Right cardiac atrium (tissue), 5 donors: ENCODE data around the gene PDE11A. TPM values are rescaled to one million over a fixed set of nuclear protein-coding genes. Genes with fewer than 3 reads are reported as not detected.

Experiments
- ATAC-seq, 2 donors: fragments of 200-7000 bp; cut with Tn5 transposase; one replicate each; pipeline versions ENCODE4 v1.8.0 to v1.9.1; 2020; ENCODE audit warnings: moderate library complexity in 2 of 2, mild to moderate bottlenecking in 1 of 2
- DNase-seq, 3 donors: peaks; one replicate each; pipeline ENCODE4 v3.0.0-alpha.2; 2020
- H3K27ac ChIP-seq: one replicate; pipeline ENCODE4 v1.5.1; 2013; ENCODE audit warnings: mild to moderate bottlenecking, low read length, control low read depth, moderate library complexity
- H3K27me3 ChIP-seq: one replicate; pipeline ENCODE4 v1.6.1; 2013; ENCODE audit not compliant: control insufficient read depth, insufficient read depth
- H3K4me1 ChIP-seq: one replicate; pipeline ENCODE4 v1.6.1; 2013; ENCODE audit warnings: low read length; ENCODE audit not compliant: control insufficient read depth, insufficient read depth
- H3K4me3 ChIP-seq: one replicate; pipeline ENCODE4 v1.5.1; 2013; ENCODE audit warnings: low read length, control low read depth
- H3K9me3 ChIP-seq: one replicate; pipeline ENCODE4 v1.6.1; 2013; ENCODE audit warnings: low read length; ENCODE audit not compliant: control insufficient read depth
- WGBS: extraction: QIAGEN DNeasy Blood & Tissue Kit; methylation state at CpG from one replicate; pipeline ENCODE4 v1.1.7; 2013; 5-methylcytosine and 5-hydroxymethylcytosine counted together
- intact Hi-C, 4 donors: fragments of 100-400 bp; cut with DNase I; formaldehyde crosslinking; loops; one replicate each; pipeline versions ENCODE4 v1.11.0 to v1.14.0; 2022 to 2023
- long read RNA-seq, 4 donors: library from polyadenylated mRNA; unstranded; transcript quantifications; one replicate each; pipeline ENCODE4 v2.0.0, GENCODE V29; 2020 to 2021
- polyA plus RNA-seq: library from polyadenylated mRNA; stranded (reverse); fragments of 200-250 nt; gene quantifications from one replicate; pipeline ENCODE4 v1.2.3, GENCODE V29; 2013
- total RNA-seq, 4 donors: library from RNA; stranded (reverse); fragmentation: NEBNext Ultra II Directional; extraction: Animal tissue kit (Norgen Biotek cat#: 25700); gene quantifications; one replicate each; pipeline ENCODE4 v1.2.1, GENCODE V29; 2021
- donor health status: healthy with polysubstance abuse.
- donor health status: DM: no; HTN: yes; CAD: no.
- donor health status: DM: no; HTN: no; CAD: no.
- donor health status: DM: no; HTN: yes; CAD: no; lungs with severe emphysema.
- donor health status: DM: yes; HTN: yes; CAD: no.

PDE11A gene
- under 1 TPM; 0.08 to 0.63 (median 0.19) TPM for total RNA-seq
- polyA plus RNA-seq: 0.16 TPM
- long read RNA-seq, donor 1: 0 reads
- long read RNA-seq, donor 2: 0 reads
- long read RNA-seq, donor 3: 0 reads
- long read RNA-seq, donor 4: 0 reads

GRCh38 chr2:178072383-178073301 lies at the start of gene PDE11A:
Gene PDE11A (minus strand): TSS chr2:178072777. CDS start chr2:178072437, 340 bp downstream.
- peak; percentile 82 to 90 (median 90) for DNase-seq
- Histone ChIP-seq H3K27me3 (no peaks in the 10 kb centered on the region), H3K27ac (no peak within 1 kb of the TSS), H3K4me3 (peak within 1 kb of the TSS; percentile 50), H3K9me3 (no peaks in the 10 kb centered on the region), H3K4me1 (no peaks in the 10 kb centered on the region)
- 2% methylated on average over 44 of the region's 44 CpGs for WGBS
- intact Hi-C loops: no loop called here
- ATAC-seq: peak; percentile 98 to 99

DNA sequence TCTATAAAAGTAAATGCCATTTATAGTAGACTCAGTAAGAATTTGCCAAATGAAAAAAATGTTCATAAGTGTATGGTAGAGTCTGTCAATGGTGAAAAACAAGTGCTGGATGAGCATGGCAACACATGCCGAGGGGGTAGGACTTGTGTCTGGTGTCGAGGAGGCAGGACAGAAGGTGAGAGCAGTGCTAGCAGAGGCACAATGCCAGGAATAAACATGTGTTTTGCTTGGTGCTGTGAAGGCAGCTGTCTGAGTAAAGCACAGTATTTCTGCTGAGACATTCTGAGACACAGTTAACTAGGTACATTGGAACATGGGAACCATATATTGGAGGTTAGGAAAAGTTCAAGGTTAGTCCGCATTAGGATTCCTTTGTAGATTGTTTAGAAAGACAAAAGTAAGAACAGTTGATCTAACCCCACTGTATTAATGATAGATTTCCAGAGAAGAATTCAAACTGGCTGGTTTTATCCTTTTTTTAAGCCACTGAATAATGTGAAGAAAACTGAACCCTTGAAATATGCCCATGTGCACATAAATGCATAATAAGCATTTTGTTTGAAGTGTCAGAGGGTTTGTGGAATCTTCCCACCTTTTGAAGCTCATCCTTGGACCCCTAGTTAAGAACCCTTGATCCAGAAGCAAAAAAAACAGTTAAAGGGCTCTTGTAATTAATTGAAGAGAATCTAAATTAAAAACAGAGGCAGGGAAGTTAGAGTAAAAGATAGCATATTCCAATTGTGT lies 46.8 kb upstream of the PDE11A start:
- Histone ChIP-seq H3K27me3 (no peaks in the 10 kb centered on the region), H3K27ac (no peak overlapping the region), H3K4me1 (no peaks in the 10 kb centered on the region), H3K9me3 (no peaks in the 10 kb centered on the region), H3K4me3 (no peak overlapping the region)
- 76% methylated on average over 3 of the region's 3 CpGs for WGBS
- intact Hi-C loops: loop anchor here in 2 of 4 donors (10.0 kb wide), 2 partner anchors 55 to 295 kb away; no protein-coding TSS in a partner anchor
- ATAC-seq (peak in 1 of 2 donors; percentile 22), DNase-seq (no peak)

GRCh38 chr2:178117725-178118124 lies 45.1 kb upstream of the PDE11A start:
- 94% methylated on average over 1 of the region's 1 CpG for WGBS
- no peak for DNase-seq
- no peaks in the 10 kb centered on the region for H3K4me1 ChIP-seq
- no peaks in the 10 kb centered on the region for H3K9me3 ChIP-seq
- no peak overlapping the region for H3K4me3 ChIP-seq
- H3K27ac ChIP-seq: no peak overlapping the region
- no peak for ATAC-seq
- intact Hi-C loops: loop anchor here in 2 of 4 donors (10.0 kb wide), 2 partner anchors 57 to 297 kb away; no protein-coding TSS in a partner anchor
- no peaks in the 10 kb centered on the region for H3K27me3 ChIP-seq

DNA sequence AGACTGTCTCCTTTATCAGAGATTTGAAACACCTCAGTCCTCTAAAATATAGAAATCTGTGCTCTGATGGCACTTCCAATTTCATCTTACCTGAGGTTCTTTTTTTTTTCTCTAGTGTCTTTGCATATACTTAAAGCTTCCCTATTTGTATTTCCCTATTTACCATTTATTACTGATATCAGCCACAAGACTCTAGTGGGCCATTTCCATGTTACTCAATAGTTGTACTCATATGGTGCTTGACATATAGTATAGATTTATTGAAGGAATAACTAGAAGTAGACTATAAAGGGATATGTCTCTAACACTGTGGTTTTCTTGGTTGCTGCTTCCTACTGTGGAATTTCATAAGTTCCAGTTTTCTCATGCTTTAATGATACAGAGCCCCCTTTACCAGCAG lies 42.7 kb upstream of the PDE11A start:
- DNase-seq: no peak
- no peak for ATAC-seq
- Histone ChIP-seq H3K4me3 (no peak overlapping the region), H3K27ac (no peak overlapping the region), H3K27me3 (no peaks in the 10 kb centered on the region), H3K4me1 (no peaks in the 10 kb centered on the region), H3K9me3 (no peaks in the 10 kb centered on the region)
- intact Hi-C loops: loop anchor here in 2 of 4 donors (10.0 kb wide), 2 partner anchors 60 to 300 kb away; no protein-coding TSS in a partner anchor

DNA sequence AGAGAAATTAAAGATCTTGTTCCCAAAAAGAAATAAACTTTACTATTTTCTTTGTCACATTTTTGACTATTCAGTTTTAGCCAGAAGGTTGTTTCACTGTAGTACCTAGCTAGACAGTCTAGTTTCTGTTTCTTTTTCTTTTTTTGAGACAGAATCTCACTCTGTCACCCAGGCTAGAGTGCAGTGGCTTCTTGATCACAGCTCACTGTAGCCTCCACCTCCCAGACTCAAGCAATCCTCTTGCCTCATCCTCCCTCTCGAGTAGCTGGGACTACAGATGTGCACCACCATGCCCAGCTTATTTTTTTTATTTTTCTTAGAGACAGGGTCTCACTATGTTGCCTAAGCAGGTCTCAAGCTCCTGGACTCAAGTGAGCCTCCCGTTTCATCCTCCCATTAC lies 41.9 kb upstream of the PDE11A start:
- Histone ChIP-seq H3K4me3 (no peak overlapping the region), H3K4me1 (no peaks in the 10 kb centered on the region), H3K9me3 (no peaks in the 10 kb centered on the region), H3K27ac (no peak overlapping the region), H3K27me3 (no peaks in the 10 kb centered on the region)
- WGBS: 85% methylated on average over 2 of the region's 2 CpGs
- intact Hi-C loops: loop anchor here in 3 of 4 donors (5.0 to 10.0 kb wide), 3 partner anchors 60 to 300 kb away; no protein-coding TSS in a partner anchor
- ATAC-seq (no peak), DNase-seq (no peak)

GRCh38 chr2:178112202-178113152 lies 39.9 kb upstream of the PDE11A start, which contains the start of gene RBM45:
Gene RBM45 (plus strand): TSS chr2:178112437. CDS start chr2:178112547, 110 bp downstream.
- no peaks in the 10 kb centered on the region for H3K4me1 ChIP-seq
- under 1% methylated on average over 60 of the region's 60 CpGs for WGBS
- H3K27me3 ChIP-seq: no peaks in the 10 kb centered on the region
- peak; percentile 94 to 98 (median 97) for DNase-seq
- intact Hi-C loops: loop anchor here in 3 of 4 donors (5.0 to 10.0 kb wide), 3 partner anchors 62 to 302 kb away; no protein-coding TSS in a partner anchor
- ATAC-seq: peak; percentile 99
- H3K27ac ChIP-seq: peak within 1 kb of the TSS; percentile 50
- H3K4me3 ChIP-seq: peak within 1 kb of the TSS; percentile 76
- no peaks in the 10 kb centered on the region for H3K9me3 ChIP-seq

DNA sequence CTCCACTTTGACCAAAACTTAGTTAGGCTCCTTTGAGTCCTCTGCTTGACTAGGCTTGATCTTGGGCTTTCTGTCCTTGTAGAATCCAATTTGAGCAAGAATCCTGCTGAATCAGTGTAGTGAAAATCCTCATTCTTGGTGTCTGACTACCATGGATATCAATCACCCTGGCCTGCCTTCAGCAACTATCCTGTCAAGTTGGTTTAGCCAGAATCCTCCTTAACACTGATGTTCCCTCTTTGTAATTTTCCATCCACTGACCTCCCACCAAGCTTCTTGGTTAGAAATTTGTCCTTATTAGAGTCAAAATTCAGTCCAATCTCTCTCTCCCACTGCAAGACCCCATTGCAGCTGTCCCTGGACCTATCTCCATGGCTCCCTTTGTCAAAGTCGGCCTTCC lies 39.2 kb upstream of the PDE11A start:
- H3K4me1 ChIP-seq: no peaks in the 10 kb centered on the region
- DNase-seq: no peak
- no peaks in the 10 kb centered on the region for H3K9me3 ChIP-seq
- WGBS: 97% methylated on average over 1 of the region's 1 CpG
- H3K27ac ChIP-seq: no peak overlapping the region
- H3K4me3 ChIP-seq: no peak overlapping the region
- no peaks in the 10 kb centered on the region for H3K27me3 ChIP-seq
- intact Hi-C loops: loop anchor here in 3 of 4 donors (5.0 to 10.0 kb wide), 3 partner anchors 63 to 303 kb away; no protein-coding TSS in a partner anchor
- no peak for ATAC-seq

DNA sequence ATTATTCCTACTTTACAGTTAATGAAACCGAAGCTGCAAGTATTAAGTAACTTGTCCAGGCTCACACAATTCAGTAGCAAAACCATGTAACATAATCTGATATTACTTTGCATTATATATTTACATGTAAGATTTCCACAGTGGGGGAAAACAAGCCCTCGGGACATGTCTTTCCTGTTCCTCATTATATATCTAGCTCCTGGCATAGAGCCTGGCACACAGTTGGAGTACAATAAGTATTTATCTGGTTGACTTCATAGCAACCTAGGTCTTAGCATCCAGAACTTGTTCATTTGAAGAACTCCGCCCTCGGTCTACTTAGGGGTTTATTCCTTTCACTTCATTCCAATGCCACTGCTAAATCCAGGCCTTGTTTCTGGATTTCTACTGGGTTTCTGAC lies 38.1 kb upstream of the PDE11A start:
- no peaks in the 10 kb centered on the region for H3K4me1 ChIP-seq
- 80% methylated on average over 4 of the region's 4 CpGs for WGBS
- no peak overlapping the region for H3K27ac ChIP-seq
- no peak overlapping the region for H3K4me3 ChIP-seq
- DNase-seq (no peak), ATAC-seq (no peak)
- intact Hi-C loops: loop anchor here in 3 of 4 donors (5.0 to 10.0 kb wide), 3 partner anchors 64 to 304 kb away; no protein-coding TSS in a partner anchor
- H3K9me3 ChIP-seq: no peaks in the 10 kb centered on the region
- no peaks in the 10 kb centered on the region for H3K27me3 ChIP-seq

- no peaks in the 10 kb centered on the region for H3K27me3 ChIP-seq
- DNase-seq (no peak), ATAC-seq (no peak)
- no peak overlapping the region for H3K27ac ChIP-seq
- intact Hi-C loops: loop anchor here in 3 of 4 donors (5.0 to 10.0 kb wide), 3 partner anchors 65 to 305 kb away; no protein-coding TSS in a partner anchor
- H3K9me3 ChIP-seq: no peaks in the 10 kb centered on the region
- H3K4me3 ChIP-seq: no peak overlapping the region
- 11% methylated on average over 1 of the region's 1 CpG for WGBS
- H3K4me1 ChIP-seq: no peaks in the 10 kb centered on the region
Measured at GRCh38 chr2:178109813-178110212, 37.2 kb upstream of the PDE11A start.

DNA sequence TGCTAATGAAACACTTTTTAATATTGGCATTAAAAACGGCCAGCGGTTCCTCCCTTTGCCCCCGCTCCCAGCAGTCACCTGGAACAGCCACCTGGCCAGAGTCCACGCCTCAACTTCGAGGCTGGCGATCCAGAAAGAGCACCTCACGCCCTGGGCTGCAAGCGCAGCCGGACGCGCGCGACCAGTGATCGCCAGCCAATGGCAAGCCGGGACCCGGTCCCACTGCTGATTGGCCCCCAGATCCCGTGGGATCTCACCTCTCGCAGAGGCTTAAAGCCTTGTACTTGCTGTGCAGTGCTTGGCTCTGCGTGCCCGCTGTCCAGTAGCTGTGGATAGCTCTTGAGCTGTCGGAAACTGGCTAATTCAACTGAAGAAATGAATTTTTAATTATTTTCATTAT lies 35.6 kb upstream of the PDE11A start:
- DNase-seq (peak in 1 of 3 donors; percentile 27), ATAC-seq (no peak)
- Histone ChIP-seq H3K9me3 (no peaks in the 10 kb centered on the region), H3K27me3 (no peaks in the 10 kb centered on the region), H3K27ac (no peak overlapping the region), H3K4me3 (no peak overlapping the region), H3K4me1 (no peaks in the 10 kb centered on the region)
- 89% methylated on average over 21 of the region's 21 CpGs for WGBS
- intact Hi-C loops: no loop called here
